ENCODE data around the gene CUL1.

The CUL1 gene

GRCh38 chr7:148701414-148701813 is 2.7 kb downstream of the CUL1 start:
- no peak for TF ChIP-seq NFIC (IDR thresholded peaks at IDR 0.05)
- no peak for TF ChIP-seq TAF1 (IDR thresholded peaks at IDR 0.05; ENCODE audit: low read depth)
- no peak for TF ChIP-seq FOXM1 (IDR thresholded peaks at IDR 0.05; ENCODE audit: borderline replicate concordance, low read depth)
- no peak for TF ChIP-seq RAD21 (IDR thresholded peaks at IDR 0.05; ENCODE audit: low read depth)
- no peak for TF ChIP-seq EGR1 (IDR thresholded peaks at IDR 0.05)
- TF ChIP-seq CREB1 (IDR thresholded peaks at IDR 0.05; ENCODE audit: low read depth), result no peak
- TF ChIP-seq CEBPB (IDR thresholded peaks at IDR 0.05), result no peak
- TF ChIP-seq, protein P1, sequence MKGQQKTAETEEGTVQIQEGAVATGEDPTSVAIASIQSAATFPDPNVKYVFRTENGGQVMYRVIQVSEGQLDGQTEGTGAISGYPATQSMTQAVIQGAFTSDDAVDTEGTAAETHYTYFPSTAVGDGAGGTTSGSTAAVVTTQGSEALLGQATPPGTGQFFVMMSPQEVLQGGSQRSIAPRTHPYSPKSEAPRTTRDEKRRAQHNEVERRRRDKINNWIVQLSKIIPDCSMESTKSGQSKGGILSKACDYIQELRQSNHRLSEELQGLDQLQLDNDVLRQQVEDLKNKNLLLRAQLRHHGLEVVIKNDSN (IDR thresholded peaks at IDR 0.05), result no peak
- no peak for TF ChIP-seq ZBTB7A (IDR thresholded peaks at IDR 0.05; ENCODE audit: low read depth)
- TF ChIP-seq, protein P2, sequence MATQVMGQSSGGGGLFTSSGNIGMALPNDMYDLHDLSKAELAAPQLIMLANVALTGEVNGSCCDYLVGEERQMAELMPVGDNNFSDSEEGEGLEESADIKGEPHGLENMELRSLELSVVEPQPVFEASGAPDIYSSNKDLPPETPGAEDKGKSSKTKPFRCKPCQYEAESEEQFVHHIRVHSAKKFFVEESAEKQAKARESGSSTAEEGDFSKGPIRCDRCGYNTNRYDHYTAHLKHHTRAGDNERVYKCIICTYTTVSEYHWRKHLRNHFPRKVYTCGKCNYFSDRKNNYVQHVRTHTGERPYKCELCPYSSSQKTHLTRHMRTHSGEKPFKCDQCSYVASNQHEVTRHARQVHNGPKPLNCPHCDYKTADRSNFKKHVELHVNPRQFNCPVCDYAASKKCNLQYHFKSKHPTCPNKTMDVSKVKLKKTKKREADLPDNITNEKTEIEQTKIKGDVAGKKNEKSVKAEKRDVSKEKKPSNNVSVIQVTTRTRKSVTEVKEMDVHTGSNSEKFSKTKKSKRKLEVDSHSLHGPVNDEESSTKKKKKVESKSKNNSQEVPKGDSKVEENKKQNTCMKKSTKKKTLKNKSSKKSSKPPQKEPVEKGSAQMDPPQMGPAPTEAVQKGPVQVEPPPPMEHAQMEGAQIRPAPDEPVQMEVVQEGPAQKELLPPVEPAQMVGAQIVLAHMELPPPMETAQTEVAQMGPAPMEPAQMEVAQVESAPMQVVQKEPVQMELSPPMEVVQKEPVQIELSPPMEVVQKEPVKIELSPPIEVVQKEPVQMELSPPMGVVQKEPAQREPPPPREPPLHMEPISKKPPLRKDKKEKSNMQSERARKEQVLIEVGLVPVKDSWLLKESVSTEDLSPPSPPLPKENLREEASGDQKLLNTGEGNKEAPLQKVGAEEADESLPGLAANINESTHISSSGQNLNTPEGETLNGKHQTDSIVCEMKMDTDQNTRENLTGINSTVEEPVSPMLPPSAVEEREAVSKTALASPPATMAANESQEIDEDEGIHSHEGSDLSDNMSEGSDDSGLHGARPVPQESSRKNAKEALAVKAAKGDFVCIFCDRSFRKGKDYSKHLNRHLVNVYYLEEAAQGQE (IDR thresholded peaks at IDR 0.05; ENCODE audit: low read depth), result no peak
- TF ChIP-seq TCF12 (IDR thresholded peaks at IDR 0.05; ENCODE audit: low read depth), result no peak
- no peak for TF ChIP-seq EP300 (IDR thresholded peaks at IDR 0.05; ENCODE audit: borderline replicate concordance)
- TF ChIP-seq YY1 (IDR thresholded peaks at IDR 0.05; ENCODE audit: low read depth), result no peak

GRCh38 chr7:148702876-148703670 is 4.4 kb downstream of the CUL1 start:
- no peak for TF ChIP-seq EGR1 (IDR thresholded peaks at IDR 0.05)
- TF ChIP-seq CEBPB (IDR thresholded peaks at IDR 0.05), result no peak
- TF ChIP-seq TAF1 (IDR thresholded peaks at IDR 0.05; ENCODE audit: low read depth), result no peak
- no peak for TF ChIP-seq FOXM1 (IDR thresholded peaks at IDR 0.05; ENCODE audit: borderline replicate concordance, low read depth)
- TF ChIP-seq, protein P2 (IDR thresholded peaks at IDR 0.05; ENCODE audit: low read depth), result no peak

- TF ChIP-seq RAD21 (IDR thresholded peaks at IDR 0.05; ENCODE audit: low read depth) (no peak), NFIC (IDR thresholded peaks at IDR 0.05) (no peak), TCF12 (IDR thresholded peaks at IDR 0.05; ENCODE audit: low read depth) (no peak), YY1 (IDR thresholded peaks at IDR 0.05; ENCODE audit: low read depth) (no peak), TAF1 (IDR thresholded peaks at IDR 0.05; ENCODE audit: low read depth) (no peak), TEAD4 (IDR thresholded peaks at IDR 0.05) (no peak), FOXM1 (IDR thresholded peaks at IDR 0.05; ENCODE audit: borderline replicate concordance, low read depth) (no peak), CEBPB (IDR thresholded peaks at IDR 0.05) (no peak)
- TF ChIP-seq, protein P3, sequence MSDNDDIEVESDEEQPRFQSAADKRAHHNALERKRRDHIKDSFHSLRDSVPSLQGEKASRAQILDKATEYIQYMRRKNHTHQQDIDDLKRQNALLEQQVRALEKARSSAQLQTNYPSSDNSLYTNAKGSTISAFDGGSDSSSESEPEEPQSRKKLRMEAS (IDR thresholded peaks at IDR 0.05), result no peak
- TF ChIP-seq, protein P2 (IDR thresholded peaks at IDR 0.05; ENCODE audit: low read depth), result no peak
- TF ChIP-seq, protein P1 (IDR thresholded peaks at IDR 0.05), result no peak
Observed at GRCh38 chr7:148704189-148704588, 5.5 kb downstream of the CUL1 start.

DNA sequence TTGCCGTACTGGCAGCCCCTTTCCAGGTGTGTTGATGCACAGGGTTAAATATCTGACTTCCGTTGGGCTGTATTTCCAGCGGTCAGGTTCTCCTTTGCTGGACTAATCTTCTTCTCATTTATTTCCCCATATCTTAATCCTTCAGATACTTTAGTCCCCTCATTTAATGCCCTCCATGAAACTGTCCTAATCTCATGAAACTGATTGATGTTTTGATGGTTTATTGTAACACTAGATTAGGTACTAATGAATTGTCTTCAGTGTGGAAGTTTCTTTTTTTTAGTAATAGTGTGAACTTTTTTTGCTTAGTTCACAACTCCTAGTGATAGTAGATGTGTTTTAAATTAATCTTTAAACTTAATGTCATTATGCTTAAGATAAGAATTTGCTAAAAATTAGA is 6.3 kb downstream of the CUL1 start:
- no peak for TF ChIP-seq TEAD4 (IDR thresholded peaks at IDR 0.05)
- TF ChIP-seq, protein P3 (IDR thresholded peaks at IDR 0.05), result no peak
- no peak for TF ChIP-seq YY1 (IDR thresholded peaks at IDR 0.05; ENCODE audit: low read depth)
- no peak for TF ChIP-seq ZBTB7A (IDR thresholded peaks at IDR 0.05; ENCODE audit: low read depth)
- no peak for TF ChIP-seq NFIC (IDR thresholded peaks at IDR 0.05)
- no peak for TF ChIP-seq TAF1 (IDR thresholded peaks at IDR 0.05; ENCODE audit: low read depth)
- no peak for TF ChIP-seq CREB1 (IDR thresholded peaks at IDR 0.05; ENCODE audit: low read depth)
- TF ChIP-seq TCF12 (IDR thresholded peaks at IDR 0.05; ENCODE audit: low read depth), result no peak
- no peak for TF ChIP-seq FOXM1 (IDR thresholded peaks at IDR 0.05; ENCODE audit: borderline replicate concordance, low read depth)
- TF ChIP-seq, protein P2 (IDR thresholded peaks at IDR 0.05; ENCODE audit: low read depth), result no peak
- no peak for TF ChIP-seq EP300 (IDR thresholded peaks at IDR 0.05; ENCODE audit: borderline replicate concordance)
- no peak for TF ChIP-seq EGR1 (IDR thresholded peaks at IDR 0.05)
- TF ChIP-seq, protein P1 (IDR thresholded peaks at IDR 0.05), result no peak
- no peak for TF ChIP-seq CEBPB (IDR thresholded peaks at IDR 0.05)
- TF ChIP-seq RAD21 (IDR thresholded peaks at IDR 0.05; ENCODE audit: low read depth), result no peak
